HepG2 (cell line): Measurements from ENCODE around the gene STKLD1. TPM values are rescaled to one million over a fixed set of nuclear protein-coding genes. Genes with fewer than 3 reads are reported as not detected.

Source experiments
- AGO1 ChIP-seq: fragments of 200-400 bp; formaldehyde crosslinking; IDR thresholded peaks from 2 replicates; pipeline ENCODE4 v1.6.1; 2017; ENCODE audit warnings: mild to moderate bottlenecking, low read depth, low read length, moderate library complexity; ENCODE audit not compliant: poor library complexity, severe bottlenecking
- BRF2 ChIP-seq: sonication (generic); formaldehyde crosslinking; IDR thresholded peaks from 2 replicates; pipeline ENCODE4 v1.8.1; 2022; ENCODE audit warnings: mild to moderate bottlenecking, missing genetic modification reagents
- GTF3A ChIP-seq: sonication (generic); formaldehyde crosslinking; conservative IDR thresholded peaks from 2 replicates; pipeline ENCODE4 v1.4.0; 2020; ENCODE audit warnings: mild to moderate bottlenecking, missing genetic modification reagents
- HNF4A ChIP-seq: sonication (generic); formaldehyde crosslinking; IDR thresholded peaks from 2 replicates; pipeline ENCODE4 v1.4.0; 2020; ENCODE audit warnings: missing genetic modification reagents
- MYNN ChIP-seq: sonication (generic); formaldehyde crosslinking; IDR thresholded peaks from 2 replicates; pipeline ENCODE4 v1.4.0; 2020; ENCODE audit warnings: mild to moderate bottlenecking, low read depth, missing genetic modification reagents
- NRL ChIP-seq: sonication (generic); formaldehyde crosslinking; IDR thresholded peaks from 2 replicates; pipeline ENCODE4 v1.5.0; 2020; ENCODE audit warnings: missing genetic modification reagents, mild to moderate bottlenecking, moderate library complexity, borderline replicate concordance
- PLRG1 ChIP-seq: fragments of 450-650 bp; conservative IDR thresholded peaks from 2 replicates; pipeline ENCODE4 v1.6.1; 2016
- POLR2AphosphoS5 ChIP-seq: IDR thresholded peaks from 2 replicates; pipeline ENCODE4 v1.6.1; 2012; ENCODE audit warnings: low read depth, low read length
- SCMH1 ChIP-seq: sonication (generic); formaldehyde crosslinking; IDR thresholded peaks from 2 replicates; pipeline ENCODE4 v1.9.0; 2021; ENCODE audit warnings: missing genetic modification reagents, mild to moderate bottlenecking, borderline replicate concordance
- SMAD9 ChIP-seq: sonication (generic); formaldehyde crosslinking; IDR thresholded peaks from 2 replicates; pipeline ENCODE4 v1.5.1; 2020; ENCODE audit warnings: mild to moderate bottlenecking, missing genetic modification reagents
- TEAD2 ChIP-seq: sonication (generic); formaldehyde crosslinking; IDR thresholded peaks from 2 replicates; pipeline ENCODE4 v1.9.0; 2021; ENCODE audit warnings: missing genetic modification reagents
- TFAP4 ChIP-seq: sonication (generic); IDR thresholded peaks from 2 replicates; pipeline ENCODE4 v1.6.1; 2016; ENCODE audit warnings: low read depth, borderline replicate concordance
- ZNF136 ChIP-seq: sonication (generic); formaldehyde crosslinking; IDR thresholded peaks from 2 replicates; pipeline ENCODE4 v1.8.1; 2022; ENCODE audit warnings: low read depth, mild to moderate bottlenecking, moderate library complexity, missing genetic modification reagents
- ZNF224 ChIP-seq: sonication (generic); formaldehyde crosslinking; IDR thresholded peaks from 2 replicates; pipeline ENCODE4 v1.5.0; 2020; ENCODE audit warnings: mild to moderate bottlenecking, missing genetic modification reagents
- ZNF260 ChIP-seq: sonication (generic); formaldehyde crosslinking; IDR thresholded peaks from 2 replicates; pipeline ENCODE4 v1.4.0; 2020; ENCODE audit warnings: missing genetic modification reagents, low read depth, mild to moderate bottlenecking, borderline replicate concordance
- ZNF30 ChIP-seq: sonication (generic); formaldehyde crosslinking; IDR thresholded peaks from 2 replicates; pipeline ENCODE4 v1.5.0; 2020; ENCODE audit warnings: mild to moderate bottlenecking, missing genetic modification reagents
- ZNF329 ChIP-seq: sonication (generic); formaldehyde crosslinking; IDR thresholded peaks from 2 replicates; pipeline ENCODE4 v1.9.0; 2021; ENCODE audit warnings: low read depth, mild to moderate bottlenecking, missing genetic modification reagents
- ZNF335 ChIP-seq: sonication (generic); formaldehyde crosslinking; IDR thresholded peaks from 2 replicates; pipeline ENCODE4 v1.4.0; 2020; ENCODE audit warnings: missing genetic modification reagents
- ZNF431 ChIP-seq: sonication (generic); formaldehyde crosslinking; IDR thresholded peaks from 2 replicates; pipeline ENCODE4 v1.9.0; 2022; ENCODE audit warnings: missing genetic modification reagents, low read depth, mild to moderate bottlenecking, borderline replicate concordance
- ZNF564 ChIP-seq: sonication (generic); formaldehyde crosslinking; IDR thresholded peaks from 2 replicates; pipeline ENCODE4 v1.8.1; 2023; ENCODE audit warnings: mild to moderate bottlenecking, missing genetic modification reagents
- ZNF598 ChIP-seq: sonication (generic); formaldehyde crosslinking; IDR thresholded peaks from 2 replicates; pipeline ENCODE4 v1.5.1; 2020; ENCODE audit warnings: mild to moderate bottlenecking, missing genetic modification reagents, borderline replicate concordance
- ZSCAN31 ChIP-seq: sonication (generic); formaldehyde crosslinking; IDR thresholded peaks from 2 replicates; pipeline ENCODE4 v1.5.0; 2020; ENCODE audit warnings: low read depth, mild to moderate bottlenecking, missing genetic modification reagents
- polyA plus RNA-seq, 8 experiments: library from polyadenylated mRNA; depleted of rRNA in 3 of 8; stranded (reverse) in 7 of 8; unstranded in 1 of 8; fragments of >200 nt; fragmentation: Illumina TruSeq in 4 of 8; extraction: Trizol in 4 of 8; gene quantifications; 2 replicates each; pipeline versions ENCODE4 v1.2.1 to v1.2.3, GENCODE V29; 2011 to 2016; ENCODE audit warnings: low read depth in 4 of 8, missing spikeins in 1 of 8, mixed read lengths in 1 of 8; ENCODE audit not compliant: insufficient read depth in 1 of 8
- total RNA-seq, 5 experiments: library from RNA; depleted of rRNA; stranded (reverse); fragments of >200 nt; fragmentation: Illumina TruSeq; extraction: Trizol; gene quantifications; 2 replicates each; pipeline ENCODE4 v1.2.3, GENCODE V29; 2016; ENCODE audit warnings: low read depth in 1 of 5
- TF ChIP-seq, protein P1 (sequence below): sonication (generic); formaldehyde crosslinking; IDR thresholded peaks from 2 replicates; pipeline ENCODE4 v1.5.0; 2020; ENCODE audit warnings: missing genetic modification reagents
- TF ChIP-seq, protein P2 (sequence below): sonication (generic); formaldehyde crosslinking; IDR thresholded peaks from 2 replicates; pipeline ENCODE4 v1.4.0; 2020; ENCODE audit warnings: missing genetic modification reagents
- TF ChIP-seq, protein P3 (sequence below): sonication (generic); formaldehyde crosslinking; IDR thresholded peaks from 2 replicates; pipeline ENCODE4 v1.4.0; 2020; ENCODE audit warnings: missing genetic modification reagents, borderline replicate concordance

The STKLD1 gene
- total and polyA plus RNA-seq, 2 of the 13 experiments (the other 11 are each of a cell fraction or from before 2014, with no cell fraction given), result 1.5 to 2.2 TPM

GRCh38 chr9:133375116-133375723 lies 946 bp upstream of the STKLD1 start (continued):
- TF ChIP-seq, protein P1, sequence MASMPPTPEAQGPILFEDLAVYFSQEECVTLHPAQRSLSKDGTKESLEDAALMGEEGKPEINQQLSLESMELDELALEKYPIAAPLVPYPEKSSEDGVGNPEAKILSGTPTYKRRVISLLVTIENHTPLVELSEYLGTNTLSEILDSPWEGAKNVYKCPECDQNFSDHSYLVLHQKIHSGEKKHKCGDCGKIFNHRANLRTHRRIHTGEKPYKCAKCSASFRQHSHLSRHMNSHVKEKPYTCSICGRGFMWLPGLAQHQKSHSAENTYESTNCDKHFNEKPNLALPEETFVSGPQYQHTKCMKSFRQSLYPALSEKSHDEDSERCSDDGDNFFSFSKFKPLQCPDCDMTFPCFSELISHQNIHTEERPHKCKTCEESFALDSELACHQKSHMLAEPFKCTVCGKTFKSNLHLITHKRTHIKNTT (CRISPR knock-in tag), result no peak
- TF ChIP-seq POLR2AphosphoS5, result peak; percentile 69
- no peak for TF ChIP-seq ZNF598 (CRISPR knock-in tag)
- TF ChIP-seq ZSCAN31 (CRISPR knock-in tag), result peak; percentile 43; the same call in 1 of the 2 replicates
- no peak for TF ChIP-seq SMAD9 (CRISPR knock-in tag)
- TF ChIP-seq BRF2, result no peak
- TF ChIP-seq, protein P2, sequence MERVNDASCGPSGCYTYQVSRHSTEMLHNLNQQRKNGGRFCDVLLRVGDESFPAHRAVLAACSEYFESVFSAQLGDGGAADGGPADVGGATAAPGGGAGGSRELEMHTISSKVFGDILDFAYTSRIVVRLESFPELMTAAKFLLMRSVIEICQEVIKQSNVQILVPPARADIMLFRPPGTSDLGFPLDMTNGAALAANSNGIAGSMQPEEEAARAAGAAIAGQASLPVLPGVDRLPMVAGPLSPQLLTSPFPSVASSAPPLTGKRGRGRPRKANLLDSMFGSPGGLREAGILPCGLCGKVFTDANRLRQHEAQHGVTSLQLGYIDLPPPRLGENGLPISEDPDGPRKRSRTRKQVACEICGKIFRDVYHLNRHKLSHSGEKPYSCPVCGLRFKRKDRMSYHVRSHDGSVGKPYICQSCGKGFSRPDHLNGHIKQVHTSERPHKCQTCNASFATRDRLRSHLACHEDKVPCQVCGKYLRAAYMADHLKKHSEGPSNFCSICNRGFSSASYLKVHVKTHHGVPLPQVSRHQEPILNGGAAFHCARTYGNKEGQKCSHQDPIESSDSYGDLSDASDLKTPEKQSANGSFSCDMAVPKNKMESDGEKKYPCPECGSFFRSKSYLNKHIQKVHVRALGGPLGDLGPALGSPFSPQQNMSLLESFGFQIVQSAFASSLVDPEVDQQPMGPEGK (CRISPR knock-in tag), result peak; percentile 20; the same call in 1 of the 2 replicates
- no peak for TF ChIP-seq MYNN
- no peak for TF ChIP-seq ZNF564
- TF ChIP-seq TFAP4, result peak; percentile 63; the same call in 1 of the 2 replicates
- TF ChIP-seq ZNF329 (CRISPR knock-in tag), result no peak
- no peak for TF ChIP-seq ZNF224 (CRISPR knock-in tag)
- TF ChIP-seq SCMH1, result no peak
- TF ChIP-seq PLRG1, result no peak
- no peak; the same call in 1 of the 2 replicates for TF ChIP-seq GTF3A (CRISPR knock-in tag)
- TF ChIP-seq, protein P3, sequence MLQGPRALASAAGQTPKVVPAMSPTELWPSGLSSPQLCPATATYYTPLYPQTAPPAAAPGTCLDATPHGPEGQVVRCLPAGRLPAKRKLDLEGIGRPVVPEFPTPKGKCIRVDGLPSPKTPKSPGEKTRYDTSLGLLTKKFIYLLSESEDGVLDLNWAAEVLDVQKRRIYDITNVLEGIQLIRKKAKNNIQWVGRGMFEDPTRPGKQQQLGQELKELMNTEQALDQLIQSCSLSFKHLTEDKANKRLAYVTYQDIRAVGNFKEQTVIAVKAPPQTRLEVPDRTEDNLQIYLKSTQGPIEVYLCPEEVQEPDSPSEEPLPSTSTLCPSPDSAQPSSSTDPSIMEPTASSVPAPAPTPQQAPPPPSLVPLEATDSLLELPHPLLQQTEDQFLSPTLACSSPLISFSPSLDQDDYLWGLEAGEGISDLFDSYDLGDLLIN, result no peak
- peak; percentile 92 for TF ChIP-seq HNF4A (CRISPR knock-in tag)
- TF ChIP-seq TEAD2 (CRISPR knock-in tag), result no peak
- TF ChIP-seq ZNF431 (CRISPR knock-in tag), result no peak
- TF ChIP-seq ZNF136 (CRISPR knock-in tag), result no peak
- TF ChIP-seq ZNF335 (CRISPR knock-in tag), result no peak
- no peak for TF ChIP-seq ZNF260
- no peak for TF ChIP-seq NRL (CRISPR knock-in tag)
- TF ChIP-seq AGO1, result no peak
- no peak for TF ChIP-seq ZNF30 (CRISPR knock-in tag)
